Nephron (organoid): ENCODE measurements around the gene DUOXA1.

Experiments
- H3K27ac Mint-ChIP-seq, 3 experiments: 2 replicates each; pipeline ENCODE4 v1.8.0; 2020; ENCODE audit warnings: mixed read lengths in 3 of 3, mild to moderate bottlenecking in 2 of 3, moderate library complexity in 1 of 3
- H3K27me3 Mint-ChIP-seq: 2 replicates; pipeline ENCODE4 v1.8.0; 2021; ENCODE audit warnings: low read depth, mild to moderate bottlenecking, moderate library complexity, mixed read lengths
- H3K36me3 Mint-ChIP-seq: 2 replicates; pipeline ENCODE4 v1.8.0; 2020; ENCODE audit warnings: low read depth, mixed read lengths
- H3K4me1 Mint-ChIP-seq: 2 replicates; pipeline ENCODE4 v1.8.0; 2020; ENCODE audit warnings: mixed read lengths
- H3K4me3 Mint-ChIP-seq, 3 experiments: 2 replicates each; pipeline ENCODE4 v1.8.0; 2020; ENCODE audit warnings: mild to moderate bottlenecking in 3 of 3, mixed read lengths in 3 of 3, moderate library complexity in 2 of 3
- H3K9me3 Mint-ChIP-seq: 2 replicates; pipeline ENCODE4 v1.8.0; 2020; ENCODE audit warnings: mixed read lengths
- TF ChIP-seq, protein P1 (sequence below), 3 experiments: fragments of 200-600 bp; sonication (generic); IDR thresholded peaks; one replicate each; pipeline ENCODE4 v1.5.0; 2021; ENCODE audit warnings: antibody characterized with exemption in 3 of 3; ENCODE audit not compliant: unreplicated experiment in 3 of 3

DUOXA1 gene

DNA sequence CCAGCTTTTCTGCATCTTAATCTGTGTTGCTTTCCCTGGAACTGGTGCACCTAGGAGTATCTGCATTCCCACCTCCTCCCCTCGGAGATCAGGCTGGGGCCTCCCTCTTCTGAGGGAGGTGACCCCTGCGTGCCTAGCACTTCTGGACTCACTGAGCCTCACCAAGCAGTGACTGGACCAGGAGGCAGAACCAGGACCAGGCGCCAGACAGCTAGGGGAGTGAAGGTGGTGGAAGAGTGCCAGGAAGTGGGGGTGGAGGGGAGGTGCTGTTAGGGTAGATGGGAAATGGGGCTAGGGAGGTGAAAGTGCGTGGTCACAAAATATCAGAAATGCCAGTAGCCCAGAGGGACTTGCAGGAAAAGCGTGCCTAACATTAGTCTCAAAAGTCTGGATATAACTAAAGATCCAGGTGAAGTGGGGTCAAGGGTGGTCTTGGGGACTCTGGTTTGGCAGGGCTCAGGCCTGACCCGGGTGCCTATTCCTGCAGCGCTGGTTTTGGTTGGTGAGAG lies 14.3 kb downstream of the DUOXA1 start:
- Mint-ChIP-seq H3K36me3 (no peaks in the 10 kb centered on the region), H3K4me1 (peaks cover 11% of the 10 kb centered on the region), H3K9me3 (no peaks in the 10 kb centered on the region), H3K27me3 (peaks cover 81% of the 10 kb centered on the region), H3K4me3 (no peak overlapping the region), H3K27ac (no peak overlapping the region)
- TF ChIP-seq, protein P1, sequence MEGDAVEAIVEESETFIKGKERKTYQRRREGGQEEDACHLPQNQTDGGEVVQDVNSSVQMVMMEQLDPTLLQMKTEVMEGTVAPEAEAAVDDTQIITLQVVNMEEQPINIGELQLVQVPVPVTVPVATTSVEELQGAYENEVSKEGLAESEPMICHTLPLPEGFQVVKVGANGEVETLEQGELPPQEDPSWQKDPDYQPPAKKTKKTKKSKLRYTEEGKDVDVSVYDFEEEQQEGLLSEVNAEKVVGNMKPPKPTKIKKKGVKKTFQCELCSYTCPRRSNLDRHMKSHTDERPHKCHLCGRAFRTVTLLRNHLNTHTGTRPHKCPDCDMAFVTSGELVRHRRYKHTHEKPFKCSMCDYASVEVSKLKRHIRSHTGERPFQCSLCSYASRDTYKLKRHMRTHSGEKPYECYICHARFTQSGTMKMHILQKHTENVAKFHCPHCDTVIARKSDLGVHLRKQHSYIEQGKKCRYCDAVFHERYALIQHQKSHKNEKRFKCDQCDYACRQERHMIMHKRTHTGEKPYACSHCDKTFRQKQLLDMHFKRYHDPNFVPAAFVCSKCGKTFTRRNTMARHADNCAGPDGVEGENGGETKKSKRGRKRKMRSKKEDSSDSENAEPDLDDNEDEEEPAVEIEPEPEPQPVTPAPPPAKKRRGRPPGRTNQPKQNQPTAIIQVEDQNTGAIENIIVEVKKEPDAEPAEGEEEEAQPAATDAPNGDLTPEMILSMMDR (IDR thresholded peaks at IDR 0.05; ENCODE audit: unreplicated experiment in 3 of 3): no peak

DNA sequence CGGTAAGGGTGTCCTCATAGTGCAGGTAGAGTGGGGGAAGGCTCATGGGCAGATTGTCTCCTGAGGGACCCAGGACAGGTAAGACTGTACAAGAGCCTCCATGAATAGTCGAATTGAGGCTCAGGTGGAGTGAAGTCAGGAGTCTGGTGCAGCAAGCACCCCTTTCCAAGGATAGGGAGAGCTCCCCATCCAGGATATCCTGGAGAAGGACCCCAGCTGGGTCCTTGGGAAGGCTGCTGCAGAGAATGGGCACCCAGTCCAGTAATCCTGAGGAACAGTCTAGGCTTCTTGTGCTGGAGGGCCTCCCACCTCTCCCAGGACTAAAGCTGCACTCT lies 15.0 kb downstream of the DUOXA1 start:
- Mint-ChIP-seq H3K4me3 (peak overlapping the region; percentile 34 to 44 (median 42)), H3K36me3 (no peaks in the 10 kb centered on the region), H3K27me3 (peaks cover 84% of the 10 kb centered on the region), H3K4me1 (peaks cover 11% of the 10 kb centered on the region), H3K27ac (no peak overlapping the region), H3K9me3 (no peaks in the 10 kb centered on the region)
- TF ChIP-seq, protein P1 (IDR thresholded peaks at IDR 0.05; ENCODE audit: unreplicated experiment in 3 of 3): no peak

DNA sequence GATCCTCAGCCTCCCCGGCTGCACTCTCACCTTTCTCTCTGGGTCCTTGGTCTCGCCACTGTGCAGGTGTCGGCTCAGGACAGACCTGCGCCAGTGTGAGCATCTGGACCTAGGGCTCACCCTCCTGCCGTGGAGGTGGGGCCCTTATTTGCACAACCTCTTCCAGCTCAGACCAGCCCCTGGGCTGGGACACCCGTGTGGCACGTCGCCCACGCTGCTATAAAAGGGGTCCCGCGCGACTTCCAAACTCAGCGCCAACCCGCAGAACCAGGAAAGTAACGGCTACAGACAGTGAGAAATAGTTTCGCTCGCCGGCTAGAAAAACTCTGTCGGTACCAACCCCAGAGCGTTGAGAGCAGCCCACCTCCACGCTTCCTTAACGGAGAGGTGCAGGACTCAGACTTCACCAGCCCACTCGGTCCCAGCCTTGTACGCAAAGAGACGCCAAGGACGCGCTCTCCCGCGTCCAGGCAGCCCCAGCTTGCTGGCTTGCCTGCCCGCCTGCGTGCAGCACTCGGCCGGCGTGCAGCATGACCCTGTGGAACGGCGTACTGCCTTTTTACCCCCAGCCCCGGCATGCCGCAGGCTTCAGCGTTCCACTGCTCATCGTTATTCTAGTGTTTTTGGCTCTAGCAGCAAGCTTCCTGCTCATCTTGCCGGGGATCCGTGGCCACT lies 15.5 kb downstream of the DUOXA1 start, which contains the start of the genes DUOX2 and DUOXA2:
Gene DUOX2, minus strand, starts transcription at position 97 of the 675 bp plus-strand sequence. CDS start 761 bp downstream, outside the sequence.
Gene DUOXA2, plus strand, starts transcription at position 251 of the 675 bp plus-strand sequence. Its CDS starts 280 bp downstream, at position 531.
- no peaks in the 10 kb centered on the region for H3K36me3 Mint-ChIP-seq
- TF ChIP-seq, protein P1 (IDR thresholded peaks at IDR 0.05; ENCODE audit: unreplicated experiment in 3 of 3): no peak
- H3K4me3 Mint-ChIP-seq: peak within 1 kb of the TSS; percentile 34 to 44 (median 42)
- peaks cover 85% of the 10 kb centered on the region for H3K27me3 Mint-ChIP-seq
- H3K4me1 Mint-ChIP-seq: peaks cover 11% of the 10 kb centered on the region
- H3K9me3 Mint-ChIP-seq: no peaks in the 10 kb centered on the region
- H3K27ac Mint-ChIP-seq: no peak within 1 kb of the TSS

DNA sequence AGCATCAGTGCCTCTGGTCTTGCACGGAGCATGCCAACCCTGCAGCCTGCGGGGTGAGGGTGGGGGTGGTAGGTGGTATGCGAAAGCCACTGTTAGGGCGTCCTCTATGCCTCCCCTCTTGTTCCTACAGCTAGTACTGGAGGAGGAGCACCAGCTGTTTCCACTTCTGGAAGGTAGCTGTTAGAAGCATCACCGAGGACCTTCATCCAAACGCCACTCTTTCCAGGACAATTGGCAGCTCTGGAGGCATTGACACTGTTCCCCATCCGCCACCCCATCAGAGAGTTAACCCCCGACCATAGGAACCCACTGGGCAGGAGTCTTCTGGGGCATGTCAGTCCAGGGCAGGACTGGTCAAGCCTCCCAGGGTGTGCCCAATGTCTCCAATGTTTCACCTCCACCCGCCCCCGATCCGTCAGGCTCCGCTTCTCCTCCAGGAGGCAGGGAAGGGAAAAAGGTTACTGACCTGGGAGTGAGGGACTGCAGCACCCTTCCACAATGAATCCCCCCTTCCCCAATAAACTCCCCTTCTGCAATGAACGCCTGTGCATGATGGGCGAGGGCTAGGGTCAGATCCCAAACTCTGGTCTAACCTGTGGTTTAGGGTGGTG lies 16.2 kb downstream of the DUOXA1 start:
- Mint-ChIP-seq H3K36me3 (no peaks in the 10 kb centered on the region), H3K4me3 (peak overlapping the region in 1 of 3 experiments; percentile 42), H3K9me3 (no peaks in the 10 kb centered on the region), H3K4me1 (peaks cover 11% of the 10 kb centered on the region), H3K27me3 (peaks cover 92% of the 10 kb centered on the region), H3K27ac (no peak overlapping the region)
- TF ChIP-seq, protein P1 (IDR thresholded peaks at IDR 0.05; ENCODE audit: unreplicated experiment in 3 of 3): no peak

DNA sequence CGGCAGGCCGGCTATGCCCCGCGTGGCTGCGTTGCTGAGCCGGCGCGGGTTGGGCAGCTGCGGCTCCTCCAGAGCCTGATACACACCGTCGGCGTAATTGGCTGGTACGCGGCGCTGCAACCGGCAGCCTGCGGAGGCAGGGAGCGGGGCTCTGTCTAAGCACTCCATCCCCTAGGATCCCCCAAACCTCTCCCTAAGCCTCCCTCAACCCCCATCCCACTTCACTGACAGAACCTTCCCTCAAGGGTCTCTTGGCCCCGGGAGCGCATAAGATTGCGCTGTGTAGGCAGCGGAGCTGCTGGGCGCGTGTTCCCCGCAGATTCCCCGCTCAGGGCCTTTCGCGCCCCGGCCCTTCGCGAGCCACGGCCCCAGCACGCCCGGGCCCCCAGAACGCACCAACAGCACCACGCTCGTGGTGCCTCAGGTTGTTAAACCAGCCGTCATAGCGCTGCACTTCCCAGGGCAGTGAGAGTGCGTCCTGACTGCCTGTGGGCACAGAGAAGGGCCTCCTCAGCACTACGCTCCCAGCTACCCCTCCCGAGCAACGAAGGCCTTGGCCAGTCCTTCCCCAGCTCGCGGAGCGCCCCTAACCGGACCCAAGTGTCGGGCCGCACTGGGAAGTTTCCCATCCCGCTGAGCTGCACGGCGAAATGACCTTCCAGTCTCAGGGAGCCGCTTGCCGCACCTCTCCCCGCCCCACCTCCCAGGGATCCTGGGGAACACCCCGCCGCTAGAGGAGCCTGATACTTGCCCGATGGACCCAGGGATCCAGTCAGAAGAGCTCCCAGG lies 16.9 kb downstream of the DUOXA1 start:
- Mint-ChIP-seq H3K9me3 (no peaks in the 10 kb centered on the region), H3K4me1 (peaks cover 6% of the 10 kb centered on the region), H3K27ac (no peak overlapping the region), H3K36me3 (no peaks in the 10 kb centered on the region), H3K27me3 (peaks cover 92% of the 10 kb centered on the region), H3K4me3 (peak overlapping the region in 2 of 3 experiments; percentile 57 to 62)
- TF ChIP-seq, protein P1 (IDR thresholded peaks at IDR 0.05; ENCODE audit: unreplicated experiment in 3 of 3): no peak
